Endothelial cell (in vitro differentiated cells): Measurements from ENCODE around the gene SLC17A5. TPM values are rescaled to one million over a fixed set of nuclear protein-coding genes. Genes with fewer than 3 reads are reported as not detected.
"Not testable (repeated sequence)": the region's sequence is repeated elsewhere in the genome, so short reads cannot be mapped to it uniquely, and the experiment has no call there.

Experiments used
- DNase-seq: peaks from one replicate; pipeline ENCODE4 v3.0.0; 2021; ENCODE audit warnings: low spot score
- H3K27ac Mint-ChIP-seq: one replicate; pipeline ENCODE4 v1.8.0; 2021; ENCODE audit warnings: mixed read lengths, inconsistent platforms; ENCODE audit not compliant: unreplicated experiment
- H3K27me3 Mint-ChIP-seq: one replicate; pipeline ENCODE4 v1.8.0; 2021; ENCODE audit warnings: mild to moderate bottlenecking, moderate library complexity, mixed read lengths, inconsistent platforms; ENCODE audit not compliant: unreplicated experiment
- H3K36me3 Mint-ChIP-seq: one replicate; pipeline ENCODE4 v1.8.0; 2021; ENCODE audit warnings: mild to moderate bottlenecking, low read depth, mixed read lengths, inconsistent platforms; ENCODE audit not compliant: unreplicated experiment
- H3K4me1 Mint-ChIP-seq: one replicate; pipeline ENCODE4 v1.8.0; 2021; ENCODE audit warnings: mild to moderate bottlenecking, mixed read lengths, inconsistent platforms; ENCODE audit not compliant: unreplicated experiment
- H3K4me3 Mint-ChIP-seq: one replicate; pipeline ENCODE4 v1.8.0; 2021; ENCODE audit warnings: mild to moderate bottlenecking, mixed read lengths, inconsistent platforms; ENCODE audit not compliant: unreplicated experiment
- H3K9me3 Mint-ChIP-seq: one replicate; pipeline ENCODE4 v1.8.0; 2021; ENCODE audit warnings: mixed read lengths, inconsistent platforms; ENCODE audit not compliant: unreplicated experiment
- CTCF ChIP-seq: fragments of 200-600 bp; sonication (generic); IDR thresholded peaks from one replicate; pipeline ENCODE4 v1.5.0; 2021; ENCODE audit warnings: antibody characterized with exemption; ENCODE audit not compliant: unreplicated experiment
- total RNA-seq: library from RNA; stranded (reverse); fragmentation: NEBNext Ultra II Directional; extraction: Animal tissue kit (Norgen Biotek cat#: 25700); gene quantifications from one replicate; pipeline ENCODE4 v1.2.1, GENCODE V29; 2021; ENCODE audit not compliant: unreplicated experiment

Gene SLC17A5
- total RNA-seq, 1 donor from 2014 or later = 17.5 TPM

GRCh38 chr6:73690056-73690455, 36.3 kb upstream of the SLC17A5 start:
- Mint-ChIP-seq H3K4me1 (peaks cover 11% of the 10 kb centered on the region), H3K9me3 (no peaks in the 10 kb centered on the region), H3K27me3 (peaks cover 5% of the 10 kb centered on the region), H3K27ac (no peak overlapping the region), H3K4me3 (no peak overlapping the region), H3K36me3 (peaks cover under 1% of the 10 kb centered on the region)
- no peak for DNase-seq
- no peak for TF ChIP-seq CTCF

GRCh38 chr6:73688351-73688750, 34.6 kb upstream of the SLC17A5 start:
- Mint-ChIP-seq H3K27ac (no peak overlapping the region), H3K4me1 (peaks cover 2% of the 10 kb centered on the region), H3K9me3 (peaks cover 4% of the 10 kb centered on the region), H3K4me3 (no peak overlapping the region), H3K36me3 (peaks cover 4% of the 10 kb centered on the region), H3K27me3 (peaks cover 5% of the 10 kb centered on the region)
- no peak for TF ChIP-seq CTCF
- DNase-seq = no peak

- DNase-seq, H3K4me1 Mint-ChIP-seq, H3K4me3 Mint-ChIP-seq, H3K9me3 Mint-ChIP-seq, H3K36me3 Mint-ChIP-seq, H3K27me3 Mint-ChIP-seq, H3K27ac Mint-ChIP-seq: not testable (repeated sequence)
These were observed 29.8 kb upstream of the SLC17A5 start for GRCh38 chr6:73683574-73683973.

- DNase-seq = no peak
- no peak for TF ChIP-seq CTCF
- Mint-ChIP-seq H3K36me3 (peaks cover 9% of the 10 kb centered on the region), H3K9me3 (peaks cover 6% of the 10 kb centered on the region), H3K4me1 (no peaks in the 10 kb centered on the region), H3K27me3 (peaks cover 6% of the 10 kb centered on the region), H3K4me3 (no peak overlapping the region), H3K27ac (no peak overlapping the region)
These were observed 26.6 kb upstream of the SLC17A5 start for GRCh38 chr6:73680289-73680918.

GRCh38 chr6:73679846-73680245, 26.1 kb upstream of the SLC17A5 start:
- DNase-seq, H3K27ac Mint-ChIP-seq: not testable (repeated sequence)

GRCh38 chr6:73679009-73679408, 25.2 kb upstream of the SLC17A5 start:
- Mint-ChIP-seq H3K36me3 (peaks cover 9% of the 10 kb centered on the region), H3K4me3 (no peak overlapping the region), H3K27ac (no peak overlapping the region), H3K9me3 (peaks cover 6% of the 10 kb centered on the region), H3K27me3 (peaks cover 6% of the 10 kb centered on the region), H3K4me1 (no peaks in the 10 kb centered on the region)
- no peak for TF ChIP-seq CTCF
- DNase-seq = no peak

More at GRCh38 chr6:73679846-73680245, 26.1 kb upstream of the SLC17A5 start:
- H3K9me3 Mint-ChIP-seq, H3K4me1 Mint-ChIP-seq, H3K36me3 Mint-ChIP-seq, H3K27me3 Mint-ChIP-seq, H3K4me3 Mint-ChIP-seq: not testable (repeated sequence)
